ENCODE data around the gene ADCY9. TPM values are rescaled to one million over a fixed set of nuclear protein-coding genes. Genes with fewer than 3 reads are reported as not detected.
A peak's percentile ranks its signal among the peaks of the same experiment; 100 is the strongest.
"Not testable (repeated sequence)": the region's sequence is repeated elsewhere in the genome, so short reads cannot be mapped to it uniquely, and the experiment has no call there.

ADCY9 gene
- total and polyA plus RNA-seq, 5 experiments from 2014 or later: 0.20 to 6.5 (median 0.75) TPM

DNA sequence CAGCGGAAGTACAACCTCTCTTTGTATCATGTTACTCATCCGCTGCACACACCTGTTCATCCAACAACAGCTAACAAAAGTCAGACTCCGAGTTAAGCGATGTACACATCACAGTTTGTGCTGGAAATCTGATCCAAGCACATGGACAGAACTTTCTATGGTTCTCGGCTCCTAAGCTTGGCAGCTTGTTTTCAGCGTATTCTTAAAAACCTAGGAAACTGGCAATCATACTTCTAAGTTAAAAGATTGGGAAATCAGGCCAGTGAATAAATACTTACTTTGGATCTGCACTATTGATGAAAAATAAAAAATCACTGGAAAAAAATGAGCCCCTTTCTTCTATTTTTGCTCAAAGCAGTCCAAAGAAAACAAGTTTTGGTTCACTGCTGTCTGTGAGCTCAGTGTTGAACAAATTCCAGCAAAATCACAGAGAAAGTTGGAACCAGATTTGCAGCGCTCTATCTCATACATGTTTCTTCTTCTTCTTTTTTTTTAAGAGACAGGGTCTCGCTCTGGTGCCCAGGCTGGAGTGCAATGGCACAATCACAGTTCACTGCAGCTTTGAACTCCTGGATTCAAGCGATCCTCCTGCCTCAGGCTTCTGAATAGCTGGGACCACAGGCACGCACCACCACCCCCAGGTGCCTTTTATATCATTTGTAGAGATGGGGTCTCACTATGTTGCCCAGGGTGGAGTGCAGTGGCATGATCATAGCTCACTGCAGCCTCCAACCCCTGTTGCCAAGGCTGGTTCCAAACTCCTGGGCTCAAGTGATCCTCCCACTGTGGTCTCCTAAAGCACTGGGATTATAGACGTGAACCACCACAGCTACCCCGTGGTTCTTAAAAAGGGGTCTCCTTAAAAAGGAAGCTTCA lies 164.1 kb downstream of the ADCY9 start:
- Mint-ChIP-seq H3K27ac (peak overlapping the region in 1 of 10 donors; percentile 13), H3K4me1 (peaks cover 0 to 6% (median 3%) of the 10 kb centered on the region in 4 donors), H3K4me3 (no peak overlapping the region), H3K9me3 (no peaks in the 10 kb centered on the region), H3K27me3 (peaks cover 13 to 39% (median 36%) of the 10 kb centered on the region in 5 donors), H3K36me3 (no peaks in the 10 kb centered on the region)
- POLR2A ChIA-PET: no interaction called here
- no peak for DNase-seq
- ATAC-seq: no peak

DNA sequence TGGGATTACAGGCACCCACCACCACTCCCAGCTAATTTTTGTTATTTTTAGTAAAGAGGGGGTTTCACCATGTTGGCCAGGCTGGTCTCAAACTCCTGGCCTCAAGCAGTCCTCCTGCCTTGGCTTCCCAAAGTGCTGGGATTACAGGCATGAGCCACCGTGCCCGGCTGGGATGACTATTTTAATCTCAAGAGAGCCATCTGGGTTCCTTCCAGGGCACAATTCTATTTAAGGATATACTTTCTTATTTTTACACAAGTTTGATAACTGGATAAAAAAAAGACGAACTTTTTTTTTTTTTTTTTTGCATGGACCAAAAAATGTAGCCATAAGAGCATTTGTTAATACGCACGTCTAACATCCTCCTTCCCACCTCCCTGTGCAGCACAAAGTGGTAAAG lies 164.9 kb downstream of the ADCY9 start:
- POLR2A ChIA-PET, H3K27ac Mint-ChIP-seq, DNase-seq: not testable (repeated sequence)

DNA sequence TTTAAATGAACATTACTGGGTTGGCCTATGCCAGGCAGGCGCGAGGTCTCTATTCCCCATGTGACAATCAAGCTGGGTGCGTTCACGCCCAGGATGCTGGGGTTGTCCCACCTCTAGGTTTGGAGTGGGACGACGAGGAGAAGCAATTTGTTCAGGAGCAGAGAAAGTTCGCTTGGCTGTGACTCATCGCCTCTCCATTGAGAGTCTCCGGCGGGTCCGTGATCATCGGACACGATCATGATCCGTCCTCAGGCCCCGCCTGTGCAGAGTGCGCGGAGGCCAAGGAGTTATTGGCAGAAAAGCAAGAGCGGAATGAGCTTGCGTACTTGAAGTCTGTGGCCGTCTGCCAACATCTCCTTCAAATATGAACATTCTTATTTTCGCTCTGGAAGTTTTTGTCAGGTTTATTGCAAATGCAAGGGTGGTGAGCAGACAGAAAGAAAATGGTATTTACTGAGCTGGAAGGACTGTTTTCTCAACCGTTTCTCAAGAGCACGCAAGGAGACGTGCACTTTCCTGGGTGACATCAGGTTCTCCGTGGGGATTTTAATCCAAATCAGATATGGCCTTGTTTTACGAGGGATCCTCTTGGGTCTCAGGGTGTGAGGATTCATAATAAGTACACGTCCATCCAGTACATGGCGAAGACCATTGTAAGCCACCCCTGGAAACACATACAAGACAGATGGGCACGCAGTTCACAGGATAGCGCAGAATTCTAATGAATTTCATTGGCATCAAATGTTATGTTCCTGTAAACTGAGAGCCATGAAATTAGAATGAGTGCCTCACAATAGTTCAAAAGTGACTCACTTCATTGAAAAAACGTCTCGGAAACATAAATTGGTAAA lies 165.7 kb downstream of the ADCY9 start:
- no peak for DNase-seq
- no peak for ATAC-seq
- no peaks in the 10 kb centered on the region for H3K36me3 Mint-ChIP-seq
- H3K4me1 Mint-ChIP-seq: peaks cover 0 to 6% (median 3%) of the 10 kb centered on the region in 4 donors
- peaks cover 10 to 37% (median 25%) of the 10 kb centered on the region in 5 donors for H3K27me3 Mint-ChIP-seq
- no peak overlapping the region for H3K4me3 Mint-ChIP-seq
- no peaks in the 10 kb centered on the region for H3K9me3 Mint-ChIP-seq
- POLR2A ChIA-PET: no interaction called here
- H3K27ac Mint-ChIP-seq: peak overlapping the region in 1 of 10 donors; percentile 31

More for the DNA sequence above, 164.9 kb downstream of the ADCY9 start:
- not testable (repeated sequence) for H3K9me3 Mint-ChIP-seq, ATAC-seq, H3K4me1 Mint-ChIP-seq, H3K36me3 Mint-ChIP-seq, H3K4me3 Mint-ChIP-seq
- H3K27me3 Mint-ChIP-seq: peaks cover 13 to 37% (median 31%) of the 10 kb centered on the region in 5 donors

DNA sequence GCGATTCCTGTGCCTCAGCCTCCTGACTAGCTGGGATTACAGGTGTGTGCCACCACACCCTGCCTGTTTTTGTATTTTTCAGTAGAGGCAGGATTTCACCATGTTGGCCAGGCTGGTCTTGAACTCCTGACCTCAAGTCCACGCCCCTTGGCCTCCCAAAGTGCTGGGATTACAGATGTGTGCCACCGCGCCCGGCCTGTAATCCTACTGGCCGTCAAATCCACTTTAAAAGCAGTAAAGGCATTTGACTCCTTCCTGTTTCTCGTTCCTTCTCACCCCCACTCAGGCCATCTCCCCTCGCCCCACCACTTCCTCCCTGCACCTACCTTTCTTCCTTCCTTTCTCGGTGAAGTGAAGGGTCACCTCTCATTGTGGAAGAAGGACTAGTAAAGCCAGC lies 166.3 kb downstream of the ADCY9 start:
- DNase-seq: no peak
- Mint-ChIP-seq H3K4me1 (peaks cover 0 to 6% (median 3%) of the 10 kb centered on the region in 4 donors), H3K27ac (peak overlapping the region in 1 of 10 donors; percentile 31), H3K4me3 (no peak overlapping the region), H3K36me3 (no peaks in the 10 kb centered on the region), H3K9me3 (no peaks in the 10 kb centered on the region), H3K27me3 (peaks cover 10 to 31% (median 20%) of the 10 kb centered on the region in 5 donors)
- POLR2A ChIA-PET: no interaction called here
- ATAC-seq: no peak

DNA sequence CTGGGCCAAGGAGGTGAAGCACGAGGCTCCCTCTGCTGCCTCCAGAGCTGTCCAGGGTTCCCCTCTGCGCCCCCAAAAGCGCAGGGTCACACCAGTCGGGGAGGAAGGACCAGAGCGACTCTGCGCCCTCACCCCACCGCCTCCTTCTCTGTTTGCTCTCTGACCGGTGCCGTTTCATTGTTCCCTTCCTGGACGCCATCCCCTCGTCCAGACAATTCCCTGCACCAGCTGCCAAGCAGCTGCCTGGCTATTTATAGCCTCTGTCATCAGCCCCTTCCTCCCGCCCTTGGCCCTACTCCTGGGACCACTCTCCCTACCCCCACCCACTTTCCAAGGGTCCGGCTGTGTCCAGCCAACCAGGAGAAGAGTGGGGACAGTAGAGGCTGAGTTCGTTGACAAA lies 167.0 kb downstream of the ADCY9 start:
- POLR2A ChIA-PET: no interaction called here
- no peaks in the 10 kb centered on the region for H3K36me3 Mint-ChIP-seq
- peaks cover 4 to 24% (median 14%) of the 10 kb centered on the region in 5 donors for H3K27me3 Mint-ChIP-seq

DNA sequence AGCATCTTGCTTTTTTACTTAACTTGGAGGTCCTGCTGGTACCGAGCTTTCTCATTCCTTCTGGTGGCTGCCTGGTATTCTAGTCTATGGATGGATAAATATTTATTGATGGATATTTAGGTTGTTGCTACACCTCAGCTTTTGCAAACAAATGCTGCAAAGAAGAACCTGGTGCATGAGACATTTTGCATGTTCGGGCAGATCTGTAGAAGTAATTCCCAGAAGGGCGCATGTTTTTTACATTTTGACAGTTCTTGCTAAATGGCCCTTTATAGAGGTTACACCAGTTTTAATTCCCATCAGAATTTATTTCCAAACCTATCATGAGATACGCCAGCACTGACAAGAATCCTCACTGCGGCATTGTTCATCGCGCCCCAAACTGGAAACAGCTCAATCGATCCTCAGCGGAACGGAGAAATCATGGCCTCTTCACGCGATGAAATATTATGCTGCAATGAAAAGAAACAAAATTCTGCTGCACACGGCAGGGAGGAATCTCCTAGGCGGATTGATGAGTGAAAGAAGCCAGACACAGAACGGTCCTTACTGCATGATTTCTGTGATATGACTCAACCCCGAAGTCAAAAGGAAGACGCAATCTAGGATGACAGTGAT lies 167.8 kb downstream of the ADCY9 start:
- Mint-ChIP-seq H3K4me3 (no peak overlapping the region), H3K4me1 (peaks cover 0 to 6% (median 3%) of the 10 kb centered on the region in 4 donors), H3K9me3 (no peaks in the 10 kb centered on the region), H3K36me3 (no peaks in the 10 kb centered on the region), H3K27ac (no peak overlapping the region), H3K27me3 (peaks cover 4 to 21% (median 13%) of the 10 kb centered on the region in 5 donors)
- ATAC-seq (no peak), DNase-seq (no peak)
- POLR2A ChIA-PET: no interaction called here

More for the DNA sequence above, 167.0 kb downstream of the ADCY9 start:
- no peak overlapping the region for H3K27ac Mint-ChIP-seq
- H3K4me3 Mint-ChIP-seq: no peak overlapping the region
- no peaks in the 10 kb centered on the region for H3K9me3 Mint-ChIP-seq
- peaks cover 0 to 6% (median 3%) of the 10 kb centered on the region in 4 donors for H3K4me1 Mint-ChIP-seq
- no peak for DNase-seq
- no peak for ATAC-seq

DNA sequence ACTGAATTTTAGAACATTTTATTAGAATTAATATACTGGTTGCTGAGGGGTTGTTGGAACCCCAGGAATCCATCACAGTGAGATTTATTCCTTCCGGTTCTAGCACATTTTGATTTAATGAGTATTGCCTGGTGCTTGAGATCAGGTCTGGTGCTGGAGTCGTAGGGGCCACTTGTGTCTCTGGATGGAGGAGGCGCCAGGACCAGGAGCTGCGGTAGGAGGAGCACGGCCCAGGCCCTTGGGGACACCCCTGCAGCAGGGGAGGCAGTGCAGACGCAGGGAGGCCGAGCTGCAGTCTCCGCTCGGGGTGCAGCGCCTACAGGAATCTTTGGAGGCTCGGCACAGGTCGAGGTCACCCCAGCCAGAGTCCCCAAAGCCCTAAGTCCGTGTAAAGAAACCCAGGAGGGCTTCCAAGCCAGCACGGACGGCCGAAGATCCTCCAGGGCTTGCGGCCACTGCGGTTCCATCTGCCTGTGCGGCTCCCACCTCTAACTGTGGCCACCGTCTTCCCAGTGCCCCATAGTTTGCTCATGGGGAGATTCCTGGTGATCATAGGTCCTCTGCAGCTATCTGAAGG lies 169.6 kb downstream of the ADCY9 start:
- peaks cover 0 to 6% (median 3%) of the 10 kb centered on the region in 4 donors for H3K4me1 Mint-ChIP-seq
- no peak overlapping the region for H3K4me3 Mint-ChIP-seq
- POLR2A ChIA-PET: no interaction called here
- H3K27me3 Mint-ChIP-seq: peaks cover 3 to 10% (median 8%) of the 10 kb centered on the region in 5 donors
- H3K36me3 Mint-ChIP-seq: no peaks in the 10 kb centered on the region
- H3K27ac Mint-ChIP-seq: no peak overlapping the region
- no peaks in the 10 kb centered on the region for H3K9me3 Mint-ChIP-seq
- DNase-seq (no peak), ATAC-seq (no peak)

DNA sequence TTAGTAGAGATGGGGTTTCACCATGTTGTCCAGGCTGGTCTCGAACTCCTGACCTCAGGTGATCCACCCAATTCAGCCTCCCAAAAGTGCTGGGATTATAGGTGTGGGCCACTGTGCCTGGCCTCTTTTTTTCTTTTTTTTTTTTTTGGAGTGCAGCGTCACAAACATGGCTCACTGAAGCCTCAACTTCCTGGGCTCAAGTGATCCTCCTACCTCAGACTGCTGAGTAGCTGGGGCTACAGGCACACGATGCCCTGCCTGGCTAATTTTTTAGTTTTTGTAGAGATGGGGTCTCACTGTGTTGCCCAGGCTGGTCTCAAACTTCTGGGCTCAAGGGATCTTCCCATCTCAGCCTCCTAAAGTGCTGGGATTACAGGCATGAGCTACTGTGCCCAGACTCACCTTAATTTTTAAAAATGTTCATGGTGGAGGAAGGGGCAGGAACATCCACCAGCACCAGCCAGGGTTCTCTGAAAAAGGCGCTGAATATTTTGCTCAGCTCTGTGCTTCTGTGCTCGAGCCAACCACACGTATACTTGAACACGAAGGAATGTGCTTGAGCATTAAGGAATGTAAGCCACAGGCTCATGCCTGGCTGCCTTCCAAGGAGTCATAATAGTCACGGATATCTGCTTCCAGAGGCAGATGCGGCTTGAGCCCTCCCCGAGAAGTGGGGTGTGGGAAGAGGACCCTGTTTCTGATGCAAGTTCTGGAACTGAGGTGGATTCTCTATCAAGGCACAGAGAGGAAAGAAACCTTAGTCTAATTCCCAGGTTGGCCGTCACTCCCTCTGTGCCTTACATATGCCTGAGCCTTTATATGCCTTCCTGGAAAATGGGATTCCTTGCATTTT lies 170.3 kb downstream of the ADCY9 start:
- Mint-ChIP-seq H3K4me3 (no peak overlapping the region), H3K9me3 (no peaks in the 10 kb centered on the region), H3K4me1 (peaks cover 0 to 6% (median 3%) of the 10 kb centered on the region in 4 donors)

DNA sequence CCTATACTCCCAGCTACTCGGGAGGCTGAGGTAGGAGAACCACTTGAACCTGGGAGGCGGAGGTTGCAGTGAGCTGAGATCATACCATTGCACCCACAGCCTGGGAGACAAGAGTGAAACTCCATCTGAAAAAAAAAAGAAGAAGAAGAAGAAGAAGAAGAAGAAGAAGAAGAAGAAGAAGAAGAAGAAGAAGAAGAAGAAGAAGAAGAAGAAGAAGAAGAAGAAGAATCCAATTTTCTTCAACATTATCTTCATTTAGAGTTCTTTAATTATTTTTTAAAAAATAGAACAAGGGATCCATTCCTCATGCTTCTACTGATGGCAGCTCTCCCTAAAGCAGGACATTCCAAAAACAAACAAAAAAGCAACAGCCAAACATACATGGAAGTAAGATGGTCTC lies 171.8 kb downstream of the ADCY9 start:
- not testable (repeated sequence) for H3K4me3 Mint-ChIP-seq, ATAC-seq, H3K27ac Mint-ChIP-seq

More for the DNA sequence above, 170.3 kb downstream of the ADCY9 start:
- no peaks in the 10 kb centered on the region for H3K36me3 Mint-ChIP-seq
- ATAC-seq (no peak), DNase-seq (no peak)
- POLR2A ChIA-PET: no interaction called here
- peak overlapping the region in 1 of 10 donors; percentile 65 for H3K27ac Mint-ChIP-seq
- peaks cover 1 to 9% (median 8%) of the 10 kb centered on the region in 5 donors for H3K27me3 Mint-ChIP-seq

DNA sequence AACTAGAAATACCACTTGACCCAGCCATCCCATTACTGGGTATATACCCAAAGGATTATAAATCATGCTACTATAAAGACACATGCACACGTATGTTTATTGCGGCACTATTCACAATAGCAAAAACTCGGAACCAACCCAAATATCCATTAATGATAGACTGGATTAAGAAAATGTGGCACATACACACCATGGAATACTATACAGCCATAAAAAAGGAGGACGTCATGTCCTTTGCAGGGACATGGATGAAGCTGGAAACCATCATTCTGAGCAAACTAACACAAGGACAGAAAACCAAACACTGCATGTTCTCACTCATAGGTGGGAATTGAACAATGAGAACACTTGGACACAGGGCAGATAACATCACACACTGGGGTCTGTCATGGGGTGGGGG lies 174.1 kb downstream of the ADCY9 start:
- H3K4me3 Mint-ChIP-seq, H3K36me3 Mint-ChIP-seq, H3K9me3 Mint-ChIP-seq, H3K27ac Mint-ChIP-seq, DNase-seq, H3K4me1 Mint-ChIP-seq, ATAC-seq, H3K27me3 Mint-ChIP-seq, POLR2A ChIA-PET: not testable (repeated sequence)

More for the DNA sequence above, 171.8 kb downstream of the ADCY9 start:
- H3K27me3 Mint-ChIP-seq, H3K4me1 Mint-ChIP-seq, H3K36me3 Mint-ChIP-seq, DNase-seq, H3K9me3 Mint-ChIP-seq, POLR2A ChIA-PET: not testable (repeated sequence)

DNA sequence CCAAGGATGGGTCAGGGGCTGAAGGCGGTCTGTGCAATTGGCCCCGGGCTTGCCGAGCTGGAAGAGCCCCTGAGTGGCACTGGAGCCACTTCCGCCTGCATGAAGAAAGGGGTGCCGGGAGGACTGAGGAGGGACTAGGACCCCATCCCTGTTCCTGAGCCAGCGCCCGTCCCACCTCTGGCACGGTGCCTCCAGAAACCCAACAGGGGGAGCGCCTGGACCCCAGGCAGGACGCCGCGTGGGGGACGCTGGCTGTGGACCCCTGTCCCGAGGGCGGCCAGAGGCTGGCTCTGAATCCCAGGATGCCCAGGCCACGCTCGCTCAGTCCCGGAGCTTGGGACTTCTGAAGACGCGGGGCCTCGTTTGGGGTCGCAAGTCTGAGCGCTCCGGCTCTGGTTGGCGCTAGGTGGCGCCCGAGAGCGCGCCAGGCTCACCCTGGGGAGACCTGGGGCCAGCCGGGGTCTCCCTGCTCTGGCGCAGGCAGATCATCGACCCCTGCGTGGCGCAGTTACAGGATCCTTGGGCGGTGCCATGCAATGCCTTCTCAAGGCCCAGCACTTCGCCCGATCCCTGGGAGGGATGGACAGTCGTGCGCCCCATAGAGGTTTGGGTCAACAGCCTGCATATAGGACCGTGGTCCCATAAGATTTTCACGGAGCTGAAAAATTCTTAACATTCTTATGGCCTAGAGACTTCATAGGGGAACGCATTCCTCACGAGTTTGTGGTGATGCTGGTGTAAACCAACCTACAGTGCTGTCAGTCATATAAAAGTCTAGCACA lies 177.2 kb downstream of the ADCY9 start:
- no peaks in the 10 kb centered on the region for H3K36me3 Mint-ChIP-seq
- ATAC-seq: peak; percentile 92 to 98
- DNase-seq: peak; percentile 46 to 80 (median 70)
- H3K4me3 Mint-ChIP-seq: peak overlapping the region; percentile 7 to 75 (median 52)
- peaks cover 0 to 2% (median 0%) of the 10 kb centered on the region in 5 donors for H3K27me3 Mint-ChIP-seq
- no peaks in the 10 kb centered on the region for H3K9me3 Mint-ChIP-seq
- no peak overlapping the region for H3K27ac Mint-ChIP-seq
- H3K4me1 Mint-ChIP-seq: peaks cover 0 to 3% (median 1%) of the 10 kb centered on the region in 4 donors
- POLR2A ChIA-PET: interaction anchor here (0.7 kb wide), 1 partner anchor 441 kb away, joined by 3 read pairs; no protein-coding TSS in a partner anchor

Data from naive thymus-derived CD8-positive, alpha-beta T cell (primary cell).